GM12878 (cell line): ENCODE data around the gene IGF2BP2. TPM values are rescaled to one million over a fixed set of nuclear protein-coding genes. Genes with fewer than 3 reads are reported as not detected.

ENCODE experiments used
- ATAC-seq: fragments of 200-7000 bp; cut with Tn5 transposase; 3 replicates; pipeline ENCODE4 v1.9.1; 2020; ENCODE audit warnings: mild to moderate bottlenecking, moderate library complexity
- BruUV-seq: library from RNA; stranded (reverse); fragments of 400-500 nt; replicated peaks from 2 replicates; lab custom pipeline; 2021; lab: Mats Ljungman, UMichigan
- CTCF ChIA-PET: fragments of 300-600 bp; sonication (Branson Sonifier 250); formaldehyde crosslinking; extraction: SDS; loops from one replicate; lab custom pipeline; 2021; ENCODE audit warnings: inconsistent platforms; lab: Yijun Ruan, JAX
- POLR2A ChIA-PET: fragments of 350-600 bp; formaldehyde crosslinking; extraction: SDS; loops from one replicate; lab custom pipeline; 2021; ENCODE audit warnings: inconsistent platforms; lab: Charles Lee
- RAD21 ChIA-PET: fragments of 300-600 bp; sonication (Branson Sonifier 250); formaldehyde crosslinking; loops from one replicate; lab custom pipeline; 2023; ENCODE audit warnings: antibody characterized with exemption; ENCODE audit not compliant: unreplicated experiment; lab: Charles Lee
- SMC1A ChIA-PET: fragments of 300-600 bp; sonication (Branson Sonifier 250); formaldehyde crosslinking; loops from one replicate; lab custom pipeline; 2023; ENCODE audit not compliant: unreplicated experiment, uncharacterized antibody; lab: Charles Lee
- DNase-seq: peaks from one replicate; pipeline ENCODE4 v3.0.0-alpha.2; 2011; ENCODE audit warnings: low read depth, low spot score
- FAIRE-seq: peaks from 3 replicates; lab custom pipeline; 2011; peaks lifted over from hg19 to GRCh38; lab: Jason Lieb, UNC
- H2AFZ ChIP-seq: 2 replicates; pipeline ENCODE4 v1.6.0; 2011; ENCODE audit warnings: low read depth, low read length, control low read depth; ENCODE audit not compliant: control insufficient read depth
- H3K27ac ChIP-seq: 2 replicates; pipeline ENCODE4 v1.5.1; 2011; ENCODE audit warnings: control low read depth; ENCODE audit not compliant: control insufficient read depth, insufficient read depth
- H3K27me3 ChIP-seq, 2 experiments: replicated peaks in 1 of 2; 2 replicates each; pipeline versions ENCODE4 v1.6.0 to v1.6.1; 2011; ENCODE audit warnings: low read length in 1 of 2; ENCODE audit not compliant: control insufficient read depth in 2 of 2, insufficient read depth in 2 of 2
- H3K36me3 ChIP-seq, 2 experiments: 2 replicates each; pipeline ENCODE4 v1.5.1; 2011; ENCODE audit warnings: low read length in 1 of 2; ENCODE audit not compliant: control insufficient read depth in 2 of 2, insufficient read depth in 2 of 2
- H3K4me1 ChIP-seq: 2 replicates; pipeline ENCODE4 v1.6.1; 2011; ENCODE audit warnings: mild to moderate bottlenecking, low read length, moderate library complexity, mixed read lengths; ENCODE audit not compliant: control insufficient read depth, insufficient read depth
- H3K4me2 ChIP-seq: 2 replicates; pipeline ENCODE4 v1.6.0; 2011; ENCODE audit warnings: control low read depth; ENCODE audit not compliant: control insufficient read depth, insufficient read depth
- H3K4me3 ChIP-seq: fragments of 200-600 bp; sonication (generic); 2 replicates; pipeline ENCODE4 v1.5.1; 2016
- H3K79me2 ChIP-seq: 2 replicates; pipeline ENCODE4 v1.6.0; 2011; ENCODE audit warnings: low read length; ENCODE audit not compliant: control insufficient read depth, insufficient read depth
- H3K9ac ChIP-seq: 2 replicates; pipeline ENCODE4 v1.8.0; 2011; ENCODE audit warnings: low read length, control low read depth, mixed read lengths; ENCODE audit not compliant: control insufficient read depth, insufficient read depth
- H3K9me3 ChIP-seq: replicated peaks from 3 replicates; pipeline ENCODE4 v1.5.1; 2011; ENCODE audit warnings: mild to moderate bottlenecking, low read length; ENCODE audit not compliant: control insufficient read depth, insufficient read depth
- H4K20me1 ChIP-seq: 2 replicates; pipeline ENCODE4 v1.6.0; 2011; ENCODE audit not compliant: control insufficient read depth, insufficient read depth
- CHD4 ChIP-seq: fragments of 200-600 bp; sonication (generic); IDR thresholded peaks from 2 replicates; pipeline ENCODE4 v1.6.1; 2016; ENCODE audit warnings: mild to moderate bottlenecking
- EGR1 ChIP-seq, 2 experiments: IDR thresholded peaks; 1 replicate in 1 of 2; 2 replicates in 1 of 2; pipeline ENCODE4 v1.6.1; 2011 to 2012; ENCODE audit warnings: low read depth in 2 of 2, low read length in 2 of 2, borderline replicate concordance in 1 of 2, mild to moderate bottlenecking in 1 of 2, moderate library complexity in 1 of 2
- FOXM1 ChIP-seq: IDR thresholded peaks from 2 replicates; pipeline ENCODE4 v1.6.1; 2012; ENCODE audit warnings: low read depth, mild to moderate bottlenecking, inconsistent platforms, low read length, moderate library complexity
- GABPA ChIP-seq: IDR thresholded peaks from 2 replicates; pipeline ENCODE4 v1.6.1; 2014; ENCODE audit warnings: antibody characterized with exemption, low read depth, mild to moderate bottlenecking, inconsistent platforms
- MYB ChIP-seq: fragments of 150-350 bp; IDR thresholded peaks from 2 replicates; pipeline ENCODE4 v1.6.1; 2014; ENCODE audit warnings: mild to moderate bottlenecking, low read depth, low read length, borderline replicate concordance
- PAX5 ChIP-seq: IDR thresholded peaks from 2 replicates; pipeline ENCODE4 v1.6.1; 2011; ENCODE audit warnings: low read depth, low read length, borderline replicate concordance
- POLR2AphosphoS5 ChIP-seq: IDR thresholded peaks from 2 replicates; pipeline ENCODE4 v1.6.1; 2011; ENCODE audit warnings: mild to moderate bottlenecking, low read length, inconsistent platforms
- RB1 ChIP-seq: fragments of 450-650 bp; formaldehyde crosslinking; IDR thresholded peaks from 2 replicates; pipeline ENCODE4 v1.6.1; 2017; ENCODE audit warnings: mild to moderate bottlenecking, borderline replicate concordance
- RUNX3 ChIP-seq: IDR thresholded peaks from 2 replicates; pipeline ENCODE4 v1.6.1; 2012; ENCODE audit warnings: low read length, inconsistent platforms
- SIN3A ChIP-seq: IDR thresholded peaks from 2 replicates; pipeline ENCODE4 v1.6.1; 2012; ENCODE audit warnings: low read depth, low read length, improper control_type of control experiment
- SIX5 ChIP-seq: IDR thresholded peaks from 2 replicates; pipeline ENCODE4 v1.6.1; 2011; ENCODE audit warnings: mild to moderate bottlenecking, low read depth, low read length, moderate library complexity; ENCODE audit not compliant: severe bottlenecking
- SREBF1 ChIP-seq: IDR thresholded peaks from 2 replicates; pipeline ENCODE4 v1.6.1; 2012; ENCODE audit warnings: mild to moderate bottlenecking, low read length
- SUZ12 ChIP-seq: fragments of 200-600 bp; sonication (generic); IDR thresholded peaks from one replicate; pipeline ENCODE4 v1.6.1; 2018; ENCODE audit warnings: antibody characterized with exemption, mild to moderate bottlenecking; ENCODE audit not compliant: unreplicated experiment
- ZNF384 ChIP-seq: IDR thresholded peaks from 2 replicates; pipeline ENCODE4 v1.6.1; 2012; ENCODE audit warnings: low read depth, mild to moderate bottlenecking, low read length, improper control_type of control experiment, borderline replicate concordance
- WGBS: methylation state at CpG from one replicate; pipeline ENCODE4 v1.1.6; 2016; ENCODE audit warnings: low lambda C conversion rate; ENCODE audit not compliant: insufficient replicate concordance, insufficient coverage; ENCODE audit errors: missing lambda C conversion rate; 5-methylcytosine and 5-hydroxymethylcytosine counted together
- in situ Hi-C: fragments of 300-500 bp; cut with MboI; formaldehyde crosslinking; loops from 9 replicates; pipeline ENCODE4 v1.14.3; 2018; ENCODE audit warnings: mixed read lengths
- intact Hi-C: fragments of 100-400 bp; cut with micrococcal nuclease; formaldehyde crosslinking; loops from one replicate; pipeline ENCODE4 v1.14.2; 2022; ENCODE audit not compliant: unreplicated experiment
- polyA plus RNA-seq, 11 experiments: library from polyadenylated mRNA; depleted of rRNA in 4 of 11; unstranded in 6 of 11; stranded (reverse) in 5 of 11; fragments of >200 nt; fragmentation: Nextera tagmentation in 4 of 11; fragmentation: Illumina TruSeq in 1 of 11; extraction: Ambion mirVana in 4 of 11; extraction: Trizol in 1 of 11; gene quantifications; 1 replicate in 1 of 11; 2 replicates in 10 of 11; pipeline versions ENCODE4 v1.2.1 to v1.2.3, GENCODE V29; 2011 to 2016; ENCODE audit warnings: inconsistent platforms in 2 of 11, missing spikeins in 2 of 11, low read depth in 1 of 11
- total RNA-seq, 4 experiments: library from RNA; depleted of rRNA in 3 of 4; stranded (reverse); fragments of >200 nt in 3 of 4; fragmentation: Illumina TruSeq in 1 of 4; extraction: Trizol in 1 of 4; gene quantifications; 2 replicates each; pipeline versions ENCODE4 v1.2.1 to v1.2.3, GENCODE V29; 2013 to 2021
- TF ChIP-seq, protein P1 (sequence below): fragments of 450-650 bp; IDR thresholded peaks from 2 replicates; pipeline ENCODE4 v1.6.1; 2016; ENCODE audit warnings: mild to moderate bottlenecking, moderate library complexity, borderline replicate concordance
- TF ChIP-seq, protein P2 (sequence below): IDR thresholded peaks from 2 replicates; pipeline ENCODE4 v1.6.1; 2012; ENCODE audit warnings: low read depth, low read length, improper control_type of control experiment
- TF ChIP-seq, protein P3 (sequence below): IDR thresholded peaks from 2 replicates; pipeline ENCODE4 v1.6.1; 2012; ENCODE audit warnings: low read depth, low read length, improper control_type of control experiment

The IGF2BP2 gene
- total and polyA plus RNA-seq, 10 of the 15 experiments (the other 5 are each of a cell fraction or from before 2014, with no cell fraction given) = 0.25 to 0.72 TPM; not detected in 8

DNA sequence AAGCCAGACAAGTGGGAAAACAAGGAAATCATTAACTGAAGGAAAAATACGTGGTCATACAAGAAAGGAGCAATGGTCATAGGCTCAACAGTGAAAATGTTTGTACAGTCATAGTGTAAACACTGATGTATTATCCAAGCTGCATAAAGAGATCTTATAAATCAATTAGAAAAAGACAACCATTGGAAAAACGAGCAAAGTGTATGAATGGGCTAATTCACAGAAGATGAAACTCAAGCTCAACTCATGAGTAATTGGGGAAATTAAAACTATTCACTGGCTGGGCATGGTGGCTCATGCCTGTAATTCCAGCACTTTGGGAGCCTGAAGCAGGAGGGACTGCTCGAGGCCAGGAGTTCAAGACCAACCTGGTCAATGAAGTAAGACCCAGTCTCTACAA lies 6.4 kb upstream of the IGF2BP2 start:
- ATAC-seq = no peak
- CTCF ChIA-PET = no interaction called here

More for the DNA sequence above, 6.4 kb upstream of the IGF2BP2 start:
- in situ Hi-C loops (no loop called here), intact Hi-C loops (no loop called here)
- POLR2A ChIA-PET = no interaction called here
- no peak overlapping the region for H2AFZ ChIP-seq
- no peak overlapping the region for H3K9ac ChIP-seq
- no peaks in the 10 kb centered on the region for H4K20me1 ChIP-seq
- FAIRE-seq (no peak), DNase-seq (no peak)
- TF ChIP-seq, protein P1, sequence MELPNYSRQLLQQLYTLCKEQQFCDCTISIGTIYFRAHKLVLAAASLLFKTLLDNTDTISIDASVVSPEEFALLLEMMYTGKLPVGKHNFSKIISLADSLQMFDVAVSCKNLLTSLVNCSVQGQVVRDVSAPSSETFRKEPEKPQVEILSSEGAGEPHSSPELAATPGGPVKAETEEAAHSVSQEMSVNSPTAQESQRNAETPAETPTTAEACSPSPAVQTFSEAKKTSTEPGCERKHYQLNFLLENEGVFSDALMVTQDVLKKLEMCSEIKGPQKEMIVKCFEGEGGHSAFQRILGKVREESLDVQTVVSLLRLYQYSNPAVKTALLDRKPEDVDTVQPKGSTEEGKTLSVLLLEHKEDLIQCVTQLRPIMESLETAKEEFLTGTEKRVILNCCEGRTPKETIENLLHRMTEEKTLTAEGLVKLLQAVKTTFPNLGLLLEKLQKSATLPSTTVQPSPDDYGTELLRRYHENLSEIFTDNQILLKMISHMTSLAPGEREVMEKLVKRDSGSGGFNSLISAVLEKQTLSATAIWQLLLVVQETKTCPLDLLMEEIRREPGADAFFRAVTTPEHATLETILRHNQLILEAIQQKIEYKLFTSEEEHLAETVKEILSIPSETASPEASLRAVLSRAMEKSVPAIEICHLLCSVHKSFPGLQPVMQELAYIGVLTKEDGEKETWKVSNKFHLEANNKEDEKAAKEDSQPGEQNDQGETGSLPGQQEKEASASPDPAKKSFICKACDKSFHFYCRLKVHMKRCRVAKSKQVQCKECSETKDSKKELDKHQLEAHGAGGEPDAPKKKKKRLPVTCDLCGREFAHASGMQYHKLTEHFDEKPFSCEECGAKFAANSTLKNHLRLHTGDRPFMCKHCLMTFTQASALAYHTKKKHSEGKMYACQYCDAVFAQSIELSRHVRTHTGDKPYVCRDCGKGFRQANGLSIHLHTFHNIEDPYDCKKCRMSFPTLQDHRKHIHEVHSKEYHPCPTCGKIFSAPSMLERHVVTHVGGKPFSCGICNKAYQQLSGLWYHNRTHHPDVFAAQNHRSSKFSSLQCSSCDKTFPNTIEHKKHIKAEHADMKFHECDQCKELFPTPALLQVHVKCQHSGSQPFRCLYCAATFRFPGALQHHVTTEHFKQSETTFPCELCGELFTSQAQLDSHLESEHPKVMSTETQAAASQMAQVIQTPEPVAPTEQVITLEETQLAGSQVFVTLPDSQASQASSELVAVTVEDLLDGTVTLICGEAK = no peak
- TF ChIP-seq CHD4 (no peak), SIN3A (no peak), ZNF384 (no peak), EGR1 (IDR thresholded peaks at IDR 0.05; ENCODE audit: borderline replicate concordance in 1 of 2, low read depth in 2 of 2, low read length in 2 of 2) (no peak), SREBF1 (no peak), PAX5 (no peak), SUZ12 (no peak), RB1 (no peak), POLR2AphosphoS5 (no peak), RUNX3 (no peak), SIX5 (no peak), FOXM1 (no peak), GABPA (no peak), MYB (no peak)
- TF ChIP-seq, protein P2, sequence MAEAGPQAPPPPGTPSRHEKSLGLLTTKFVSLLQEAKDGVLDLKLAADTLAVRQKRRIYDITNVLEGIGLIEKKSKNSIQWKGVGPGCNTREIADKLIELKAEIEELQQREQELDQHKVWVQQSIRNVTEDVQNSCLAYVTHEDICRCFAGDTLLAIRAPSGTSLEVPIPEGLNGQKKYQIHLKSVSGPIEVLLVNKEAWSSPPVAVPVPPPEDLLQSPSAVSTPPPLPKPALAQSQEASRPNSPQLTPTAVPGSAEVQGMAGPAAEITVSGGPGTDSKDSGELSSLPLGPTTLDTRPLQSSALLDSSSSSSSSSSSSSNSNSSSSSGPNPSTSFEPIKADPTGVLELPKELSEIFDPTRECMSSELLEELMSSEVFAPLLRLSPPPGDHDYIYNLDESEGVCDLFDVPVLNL = no peak
- TF ChIP-seq, protein P3, sequence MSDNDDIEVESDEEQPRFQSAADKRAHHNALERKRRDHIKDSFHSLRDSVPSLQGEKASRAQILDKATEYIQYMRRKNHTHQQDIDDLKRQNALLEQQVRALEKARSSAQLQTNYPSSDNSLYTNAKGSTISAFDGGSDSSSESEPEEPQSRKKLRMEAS = no peak
- no peak overlapping the region for H3K4me2 ChIP-seq
- no peaks in the 10 kb centered on the region for H3K79me2 ChIP-seq
- 0% methylated on average over 3 of the region's 3 CpGs for WGBS
- H3K9me3 ChIP-seq = no peaks in the 10 kb centered on the region
- no peak overlapping the region for H3K27ac ChIP-seq
- BruUV-seq = no TSS peak
- H3K36me3 ChIP-seq = no peaks in the 10 kb centered on the region
- H3K4me3 ChIP-seq = no peak overlapping the region
- peaks cover 4 to 18% of the 10 kb centered on the region in 2 experiments for H3K27me3 ChIP-seq
- RAD21 ChIA-PET = no interaction called here
- H3K4me1 ChIP-seq = no peaks in the 10 kb centered on the region
- SMC1A ChIA-PET = no interaction called here
